Measurements from ENCODE around the gene KLHL30. TPM values are rescaled to one million over a fixed set of nuclear protein-coding genes. Genes with fewer than 3 reads are reported as not detected.

KLHL30 gene
- total RNA-seq = 0.71 TPM
- long read RNA-seq = 0 reads

GRCh38 chr2:238138331-238139195, at the start of gene KLHL30:
KLHL30 (plus strand) TSS chr2:238138668; CDS start chr2:238140755, 2,087 bp downstream.
- no peak within 1 kb of the TSS for H3K27ac ChIP-seq
- TF ChIP-seq, protein P1, sequence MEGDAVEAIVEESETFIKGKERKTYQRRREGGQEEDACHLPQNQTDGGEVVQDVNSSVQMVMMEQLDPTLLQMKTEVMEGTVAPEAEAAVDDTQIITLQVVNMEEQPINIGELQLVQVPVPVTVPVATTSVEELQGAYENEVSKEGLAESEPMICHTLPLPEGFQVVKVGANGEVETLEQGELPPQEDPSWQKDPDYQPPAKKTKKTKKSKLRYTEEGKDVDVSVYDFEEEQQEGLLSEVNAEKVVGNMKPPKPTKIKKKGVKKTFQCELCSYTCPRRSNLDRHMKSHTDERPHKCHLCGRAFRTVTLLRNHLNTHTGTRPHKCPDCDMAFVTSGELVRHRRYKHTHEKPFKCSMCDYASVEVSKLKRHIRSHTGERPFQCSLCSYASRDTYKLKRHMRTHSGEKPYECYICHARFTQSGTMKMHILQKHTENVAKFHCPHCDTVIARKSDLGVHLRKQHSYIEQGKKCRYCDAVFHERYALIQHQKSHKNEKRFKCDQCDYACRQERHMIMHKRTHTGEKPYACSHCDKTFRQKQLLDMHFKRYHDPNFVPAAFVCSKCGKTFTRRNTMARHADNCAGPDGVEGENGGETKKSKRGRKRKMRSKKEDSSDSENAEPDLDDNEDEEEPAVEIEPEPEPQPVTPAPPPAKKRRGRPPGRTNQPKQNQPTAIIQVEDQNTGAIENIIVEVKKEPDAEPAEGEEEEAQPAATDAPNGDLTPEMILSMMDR (IDR thresholded peaks at IDR 0.05) = no peak
- peaks cover 19% of the 10 kb centered on the region for H3K4me1 ChIP-seq
- H3K36me3 ChIP-seq = no peaks in the 10 kb centered on the region
- H3K27me3 ChIP-seq (ENCODE audit: low read depth) = no peaks in the 10 kb centered on the region
- ATAC-seq (no peak), DNase-seq (no peak)
- intact Hi-C loops (cut with DNase I) = no loop called here
- H3K9me3 ChIP-seq = no peaks in the 10 kb centered on the region
- peak within 1 kb of the TSS; percentile 27 for H3K4me3 ChIP-seq

DNA sequence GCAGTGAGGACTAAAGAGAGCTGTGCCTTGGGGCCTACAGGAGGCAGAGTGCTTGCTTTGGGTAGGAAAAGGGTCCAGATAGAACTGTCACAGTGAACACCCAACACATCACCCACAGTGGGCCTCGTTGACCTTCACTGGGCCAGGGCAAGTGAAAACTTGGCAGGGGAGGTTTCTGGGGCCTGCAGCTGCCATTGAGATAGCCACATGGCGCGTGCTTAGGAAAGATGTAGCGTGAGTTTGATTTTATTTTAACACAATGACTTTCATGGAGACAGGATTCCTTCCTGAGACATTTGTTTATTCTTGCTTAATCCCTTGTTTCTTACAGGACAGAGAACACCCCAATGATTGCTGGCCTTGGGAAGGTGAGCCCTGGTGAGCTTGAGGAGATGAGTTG, 47.6 kb upstream of the KLHL30 start:
- H3K4me1 ChIP-seq = no peaks in the 10 kb centered on the region
- TF ChIP-seq, protein P1 (IDR thresholded peaks at IDR 0.05) = no peak
- H3K27ac ChIP-seq = no peak overlapping the region
- DNase-seq (no peak), ATAC-seq (no peak)
- intact Hi-C loops (cut with DNase I) = no loop called here
- peaks cover 3% of the 10 kb centered on the region for H3K36me3 ChIP-seq
- H3K27me3 ChIP-seq (ENCODE audit: low read depth) = no peaks in the 10 kb centered on the region
- no peaks in the 10 kb centered on the region for H3K9me3 ChIP-seq
- H3K4me3 ChIP-seq = no peak overlapping the region

- DNase-seq (no peak), ATAC-seq (no peak)
- intact Hi-C loops (cut with DNase I) = no loop called here
- H3K27me3 ChIP-seq (ENCODE audit: low read depth) = no peaks in the 10 kb centered on the region
- H3K9me3 ChIP-seq = no peaks in the 10 kb centered on the region
- no peak overlapping the region for H3K27ac ChIP-seq
- no peak overlapping the region for H3K4me3 ChIP-seq
- H3K36me3 ChIP-seq = peaks cover 3% of the 10 kb centered on the region
- TF ChIP-seq, protein P1 (IDR thresholded peaks at IDR 0.05) = no peak
- no peaks in the 10 kb centered on the region for H3K4me1 ChIP-seq
Measured at GRCh38 chr2:238091436-238092060, 46.9 kb upstream of the KLHL30 start.

DNA sequence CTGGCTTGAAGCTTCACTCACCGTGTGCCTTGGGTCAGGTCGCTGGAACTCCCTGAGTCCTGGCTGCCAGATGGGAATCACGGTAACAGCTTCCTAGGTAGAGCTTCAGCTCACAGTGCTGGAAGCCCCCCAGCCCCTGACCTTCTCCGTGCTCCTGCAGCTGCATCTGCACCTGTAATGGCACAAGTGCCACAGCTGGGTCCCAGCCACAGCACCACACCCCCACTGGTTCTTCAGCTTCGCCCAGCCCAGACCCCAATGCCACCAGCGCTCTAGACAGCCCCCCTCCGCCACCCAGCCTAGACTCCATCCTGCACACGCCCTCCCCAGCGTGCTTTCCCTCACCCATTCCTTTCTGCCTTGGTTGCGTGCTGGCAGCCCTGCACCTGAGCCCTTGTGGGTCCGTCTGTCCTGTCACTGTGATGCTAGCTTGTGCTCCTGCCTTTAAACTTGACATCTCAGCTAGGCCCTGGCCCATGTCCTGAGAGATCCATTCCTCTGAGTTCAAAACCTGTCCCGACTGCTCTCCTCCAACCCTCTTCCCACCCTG, 45.9 kb upstream of the KLHL30 start:
- ATAC-seq (no peak), DNase-seq (no peak)
- Histone ChIP-seq H3K4me3 (no peak overlapping the region), H3K9me3 (no peaks in the 10 kb centered on the region), H3K36me3 (peaks cover 3% of the 10 kb centered on the region), H3K27me3 (ENCODE audit: low read depth) (no peaks in the 10 kb centered on the region), H3K27ac (no peak overlapping the region), H3K4me1 (no peaks in the 10 kb centered on the region)
- intact Hi-C loops (cut with DNase I) = no loop called here
- TF ChIP-seq, protein P1 (IDR thresholded peaks at IDR 0.05) = no peak

DNA sequence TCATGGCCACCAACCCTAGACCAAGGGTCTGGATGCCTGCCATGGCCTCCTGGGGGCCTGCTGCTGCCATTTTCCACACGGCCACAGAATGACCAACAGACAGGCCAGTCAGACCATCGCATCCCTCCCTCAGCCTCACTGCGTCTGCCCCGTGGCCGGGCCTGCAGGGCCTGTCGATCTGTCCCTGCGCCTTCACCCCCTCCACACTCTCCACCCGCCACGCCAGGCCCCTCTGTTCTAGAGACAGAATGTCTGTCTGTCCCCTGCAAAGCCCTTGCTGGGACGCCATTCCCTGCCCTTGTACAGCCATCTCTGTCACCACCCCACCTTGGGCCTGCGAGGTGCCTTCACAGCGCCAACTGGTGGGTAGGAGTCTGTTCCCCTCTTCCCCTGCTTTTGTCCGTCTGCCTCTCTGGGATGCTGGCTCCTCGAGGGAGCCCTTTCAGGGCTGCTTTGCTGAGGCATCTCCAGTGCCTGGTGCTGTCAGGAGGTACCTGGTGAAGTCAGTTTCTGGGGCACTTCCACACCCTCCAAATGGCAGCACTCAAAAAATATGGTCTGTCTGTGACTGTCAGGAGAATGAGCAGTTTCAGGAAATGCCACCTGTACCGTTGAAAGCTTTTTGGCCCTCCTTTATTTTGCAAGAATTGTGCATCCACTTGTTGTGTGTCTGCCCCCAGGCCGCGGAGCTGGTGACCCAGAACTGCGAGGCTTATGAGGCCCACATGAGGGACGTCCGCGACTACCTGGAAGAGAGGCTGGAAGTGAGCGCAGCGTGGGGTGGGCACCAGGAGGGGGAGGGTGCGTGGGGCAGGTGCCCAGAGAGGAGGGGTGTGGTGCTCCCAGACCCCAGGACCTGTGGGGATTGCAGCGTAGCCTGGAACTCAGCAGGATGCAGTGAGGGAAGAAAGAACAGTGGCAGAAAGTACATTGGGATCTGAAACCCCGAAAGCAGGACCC, 45.0 kb upstream of the KLHL30 start:
- Histone ChIP-seq H3K27ac (no peak overlapping the region), H3K36me3 (peaks cover 3% of the 10 kb centered on the region), H3K4me3 (no peak overlapping the region), H3K27me3 (ENCODE audit: low read depth) (no peaks in the 10 kb centered on the region), H3K4me1 (no peaks in the 10 kb centered on the region), H3K9me3 (no peaks in the 10 kb centered on the region)
- intact Hi-C loops (cut with DNase I) = no loop called here
- ATAC-seq (no peak), DNase-seq (no peak)
- TF ChIP-seq, protein P1 (IDR thresholded peaks at IDR 0.05) = no peak
